ENCODE measurements around the gene DHRS2. TPM values are rescaled to one million over a fixed set of nuclear protein-coding genes. Genes with fewer than 3 reads are reported as not detected.

Gene DHRS2
- total and polyA plus RNA-seq, 2 of the 13 experiments (the other 11 are each of a cell fraction or from before 2014, with no cell fraction given) = 1,621 to 3,021 TPM

- peak; percentile 27; the same call in 1 of the 2 replicates for TF ChIP-seq ZNF362 (CRISPR knock-in tag; IDR thresholded peaks at IDR 0.05; ENCODE audit: borderline replicate concordance)
- 0 out of 2 replicates have a peak, but pooled peaks have one; percentile 50 for TF ChIP-seq FUBP1 (CRISPR knock-in tag; IDR thresholded peaks at IDR 0.05; ENCODE audit: borderline replicate concordance)
- TF ChIP-seq SCMH1 (CRISPR knock-in tag; IDR thresholded peaks at IDR 0.05; ENCODE audit: borderline replicate concordance) = no peak
- TF ChIP-seq ZNF256 (CRISPR knock-in tag; conservative IDR thresholded peaks at IDR 0.05) = no peak
- TF ChIP-seq HCFC1 (IDR thresholded peaks at IDR 0.05; ENCODE audit: low read depth, low read length) = peak; percentile 15; the same call in 1 of the 2 replicates
- TF ChIP-seq HOXA7 (CRISPR knock-in tag; IDR thresholded peaks at IDR 0.05) = no peak
- TF ChIP-seq HHEX (CRISPR knock-in tag; IDR thresholded peaks at IDR 0.05) = peak; percentile 36; the same call in 1 of the 2 replicates
- no peak for TF ChIP-seq CSRNP1 (CRISPR knock-in tag; IDR thresholded peaks at IDR 0.05)
- no peak for TF ChIP-seq FIP1L1 (IDR thresholded peaks at IDR 0.05; ENCODE audit: borderline replicate concordance, insufficient read depth, low read depth, low read length)
- no peak for TF ChIP-seq GLMP (CRISPR knock-in tag; IDR thresholded peaks at IDR 0.05; ENCODE audit: borderline replicate concordance)
- peak; percentile 73 for TF ChIP-seq GATAD1 (CRISPR knock-in tag; IDR thresholded peaks at IDR 0.05)
- no peak for TF ChIP-seq ZNF264 (CRISPR knock-in tag; IDR thresholded peaks at IDR 0.05)
- no peak for TF ChIP-seq GFI1 (CRISPR knock-in tag; IDR thresholded peaks at IDR 0.05; ENCODE audit: borderline replicate concordance)
- no peak for TF ChIP-seq ZNF496 (CRISPR knock-in tag; IDR thresholded peaks at IDR 0.05; ENCODE audit: insufficient replicate concordance)
- no peak for TF ChIP-seq E2F2 (CRISPR knock-in tag; IDR thresholded peaks at IDR 0.05; ENCODE audit: borderline replicate concordance)
- no peak for TF ChIP-seq ZNF549 (CRISPR knock-in tag; IDR thresholded peaks at IDR 0.05)
- TF ChIP-seq FOSL2 (CRISPR knock-in tag; IDR thresholded peaks at IDR 0.05) = peak; percentile 74
- peak; percentile 88 for TF ChIP-seq ZNF772 (CRISPR knock-in tag; IDR thresholded peaks at IDR 0.05)
- no peak for TF ChIP-seq GPBP1L1 (CRISPR knock-in tag; IDR thresholded peaks at IDR 0.05)
These were observed 4.3 kb upstream of the DHRS2 start (continued) for GRCh38 chr14:23631702-23632460.

Data from HepG2 (cell line).